Fibroblast of villous mesenchyme (primary cell): ENCODE measurements around the gene PIK3C2G. TPM values are rescaled to one million over a fixed set of nuclear protein-coding genes. Genes with fewer than 3 reads are reported as not detected.

Experiments used
- DNase-seq: peaks from one replicate; pipeline ENCODE4 v3.0.0-alpha.2; 2010; ENCODE audit warnings: low read depth
- H3K4me3 ChIP-seq: 2 replicates; pipeline ENCODE4 v1.5.1; 2011; ENCODE audit warnings: low read depth, mild to moderate bottlenecking, low read length
- total RNA-seq: library from RNA; depleted of rRNA; stranded (reverse); fragments of >200 nt; gene quantifications from 2 replicates; pipeline ENCODE4 v1.2.3, GENCODE V29; 2012
- TF ChIP-seq, protein P1 (sequence below): IDR thresholded peaks from 2 replicates; pipeline ENCODE4 v1.5.1; 2012; ENCODE audit warnings: low read depth, mild to moderate bottlenecking, low read length; ENCODE audit not compliant: insufficient read depth

PIK3C2G gene
- total RNA-seq, 1 donor = not detected

DNA sequence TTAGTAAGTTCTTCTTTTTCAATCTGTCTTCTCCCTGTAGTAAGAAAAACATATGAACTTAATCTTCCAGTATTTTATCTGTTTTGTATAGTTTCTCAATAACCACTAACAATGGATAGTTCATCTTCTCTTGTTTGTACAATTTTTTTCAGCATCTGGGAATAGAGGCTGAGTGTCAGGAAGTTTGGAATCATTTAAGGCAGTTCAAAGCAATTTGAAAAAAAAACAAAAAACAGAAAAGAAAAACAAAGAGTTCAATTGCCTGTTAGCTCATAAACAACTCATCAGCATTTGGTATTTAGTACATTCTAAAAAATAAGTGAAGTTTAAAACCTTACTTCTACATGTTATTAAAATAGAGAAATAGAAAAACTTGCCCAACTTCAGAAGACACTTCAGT lies 359.7 kb downstream of the PIK3C2G start:
- DNase-seq = peak; percentile 21
- H3K4me3 ChIP-seq = no peak overlapping the region
- TF ChIP-seq, protein P1, sequence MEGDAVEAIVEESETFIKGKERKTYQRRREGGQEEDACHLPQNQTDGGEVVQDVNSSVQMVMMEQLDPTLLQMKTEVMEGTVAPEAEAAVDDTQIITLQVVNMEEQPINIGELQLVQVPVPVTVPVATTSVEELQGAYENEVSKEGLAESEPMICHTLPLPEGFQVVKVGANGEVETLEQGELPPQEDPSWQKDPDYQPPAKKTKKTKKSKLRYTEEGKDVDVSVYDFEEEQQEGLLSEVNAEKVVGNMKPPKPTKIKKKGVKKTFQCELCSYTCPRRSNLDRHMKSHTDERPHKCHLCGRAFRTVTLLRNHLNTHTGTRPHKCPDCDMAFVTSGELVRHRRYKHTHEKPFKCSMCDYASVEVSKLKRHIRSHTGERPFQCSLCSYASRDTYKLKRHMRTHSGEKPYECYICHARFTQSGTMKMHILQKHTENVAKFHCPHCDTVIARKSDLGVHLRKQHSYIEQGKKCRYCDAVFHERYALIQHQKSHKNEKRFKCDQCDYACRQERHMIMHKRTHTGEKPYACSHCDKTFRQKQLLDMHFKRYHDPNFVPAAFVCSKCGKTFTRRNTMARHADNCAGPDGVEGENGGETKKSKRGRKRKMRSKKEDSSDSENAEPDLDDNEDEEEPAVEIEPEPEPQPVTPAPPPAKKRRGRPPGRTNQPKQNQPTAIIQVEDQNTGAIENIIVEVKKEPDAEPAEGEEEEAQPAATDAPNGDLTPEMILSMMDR = no peak

- H3K4me3 ChIP-seq = no peak overlapping the region
- TF ChIP-seq, protein P1 = no peak
- DNase-seq = no peak
Measured at GRCh38 chr12:18629445-18629844, 368.1 kb downstream of the PIK3C2G start.

- no peak overlapping the region for H3K4me3 ChIP-seq
- DNase-seq = no peak
- TF ChIP-seq, protein P1 = no peak
Measured at GRCh38 chr12:18629916-18630315, 368.6 kb downstream of the PIK3C2G start.

DNA sequence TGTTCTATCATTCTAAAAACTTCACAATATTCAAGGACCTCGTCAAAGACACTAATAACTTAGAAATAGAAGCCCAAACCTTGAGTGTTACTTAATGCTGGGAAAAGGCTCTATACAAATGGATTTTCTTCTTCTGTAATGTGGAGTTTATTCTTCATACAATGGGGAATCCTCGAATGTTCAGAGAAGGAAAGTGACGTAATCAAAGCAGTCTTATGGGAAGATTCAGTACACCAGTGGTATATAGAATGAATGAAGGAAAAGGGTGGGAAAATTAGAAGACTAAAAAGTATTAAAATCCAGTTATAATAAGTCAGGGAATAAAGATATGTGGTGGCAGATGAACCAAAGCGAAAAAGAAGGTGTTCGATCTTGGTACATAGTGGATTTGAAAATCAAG lies 370.0 kb downstream of the PIK3C2G start:
- no peak overlapping the region for H3K4me3 ChIP-seq
- TF ChIP-seq, protein P1 = no peak
- no peak for DNase-seq

GRCh38 chr12:18632848-18633247 lies 371.5 kb downstream of the PIK3C2G start:
- DNase-seq = no peak
- TF ChIP-seq, protein P1 = no peak

GRCh38 chr12:18634382-18634781 lies 373.1 kb downstream of the PIK3C2G start:
- no peak overlapping the region for H3K4me3 ChIP-seq
- DNase-seq = no peak
- TF ChIP-seq, protein P1 = no peak

More at GRCh38 chr12:18632848-18633247, 371.5 kb downstream of the PIK3C2G start:
- no peak overlapping the region for H3K4me3 ChIP-seq

DNA sequence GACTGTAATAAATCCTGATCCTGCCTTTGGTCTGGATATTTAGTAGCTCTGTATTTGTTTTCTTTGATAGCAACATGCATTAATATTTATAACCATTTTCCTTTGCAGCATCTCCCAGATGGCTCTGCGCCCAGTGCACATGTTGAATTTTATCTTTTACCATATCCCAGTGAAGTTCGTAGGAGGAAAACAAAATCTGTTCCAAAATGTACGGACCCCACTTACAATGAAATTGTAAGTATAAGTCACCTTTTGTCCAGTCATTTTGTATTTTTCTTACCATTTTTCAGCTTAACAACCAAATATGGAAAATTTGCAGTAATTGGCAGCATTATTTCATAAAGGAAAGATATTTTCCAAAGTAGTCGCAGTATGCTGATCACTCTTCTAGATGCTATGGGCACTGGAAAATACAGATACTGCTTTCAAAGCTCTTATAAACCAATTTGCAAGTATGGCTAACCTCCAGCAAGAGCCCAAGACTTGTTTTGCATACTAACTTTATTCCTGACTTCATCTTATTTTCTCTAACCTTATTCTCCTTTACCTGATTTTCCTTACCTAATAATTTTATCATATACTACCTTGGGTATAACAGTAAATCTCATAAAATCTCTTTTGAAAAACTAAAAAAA lies 379.1 kb downstream of the PIK3C2G start:
- no peak for DNase-seq
- TF ChIP-seq, protein P1 = no peak
- H3K4me3 ChIP-seq = no peak overlapping the region
